ENCODE measurements around the gene PDE4D. TPM values are rescaled to one million over a fixed set of nuclear protein-coding genes. Genes with fewer than 3 reads are reported as not detected.

PDE4D gene
- total and polyA plus RNA-seq, 8 donors = 1.5 to 7.1 (median 3.1) TPM

- H3K4me3 ChIP-seq = no peak overlapping the region
- no peaks in the 10 kb centered on the region for H3K27me3 ChIP-seq
- no peak for ATAC-seq
- H3K36me3 ChIP-seq = no peaks in the 10 kb centered on the region
- no peak overlapping the region for H3K27ac ChIP-seq
- no peak for FAIRE-seq
- no peak for DNase-seq
- no peaks in the 10 kb centered on the region for H3K9me3 ChIP-seq
- TF ChIP-seq CTCF (IDR thresholded peaks at IDR 0.05) = no peak
- intact Hi-C loops (cut with DNase I) = no loop called here
- H3K4me1 ChIP-seq = peaks cover 0 to 12% (median 0%) of the 10 kb centered on the region in 3 donors
Measured at GRCh38 chr5:59208474-59208873, 685.1 kb downstream of the PDE4D start.

- 92 to 96% methylated on average over 1 of the region's 1 CpG for WGBS, 2 donors
- peaks cover 0 to 12% (median 0%) of the 10 kb centered on the region in 3 donors for H3K4me1 ChIP-seq
- FAIRE-seq = peak; percentile 5
Measured at GRCh38 chr5:59207401-59207800, 686.1 kb downstream of the PDE4D start.

GRCh38 chr5:59206132-59206581, 687.4 kb downstream of the PDE4D start:
- peaks cover 0 to 3% (median 0%) of the 10 kb centered on the region in 3 donors for H3K4me1 ChIP-seq
- TF ChIP-seq CTCF (IDR thresholded peaks at IDR 0.05) = no peak
- H3K36me3 ChIP-seq = no peaks in the 10 kb centered on the region
- intact Hi-C loops (cut with DNase I) = no loop called here
- H3K9me3 ChIP-seq = no peaks in the 10 kb centered on the region
- no peak overlapping the region for H3K27ac ChIP-seq
- DNase-seq = no peak
- WGBS, 2 donors = 88 to 92% methylated on average over 1 of the region's 1 CpG
- H3K4me3 ChIP-seq = no peak overlapping the region
- no peaks in the 10 kb centered on the region for H3K27me3 ChIP-seq
- peak in 2 of 4 donors; percentile 22 to 62 for ATAC-seq
- FAIRE-seq = no peak

More at GRCh38 chr5:59207401-59207800, 686.1 kb downstream of the PDE4D start:
- Histone ChIP-seq H3K36me3 (no peaks in the 10 kb centered on the region), H3K27me3 (no peaks in the 10 kb centered on the region), H3K27ac (no peak overlapping the region), H3K4me3 (no peak overlapping the region), H3K9me3 (no peaks in the 10 kb centered on the region)
- intact Hi-C loops (cut with DNase I) = no loop called here
- ATAC-seq (no peak), DNase-seq (no peak)
- no peak for TF ChIP-seq CTCF (IDR thresholded peaks at IDR 0.05)

- no peak for TF ChIP-seq CTCF (IDR thresholded peaks at IDR 0.05)
- WGBS, 2 donors = 80 to 93% methylated on average over 5 of the region's 5 CpGs
- Histone ChIP-seq H3K9me3 (no peaks in the 10 kb centered on the region), H3K36me3 (no peaks in the 10 kb centered on the region), H3K4me1 (peaks cover 0 to 3% (median 0%) of the 10 kb centered on the region in 3 donors), H3K27ac (no peak overlapping the region), H3K4me3 (no peak overlapping the region), H3K27me3 (no peaks in the 10 kb centered on the region)
- no peak for FAIRE-seq
- no peak for DNase-seq
- intact Hi-C loops (cut with DNase I) = no loop called here
- no peak for ATAC-seq
Measured at GRCh38 chr5:59204114-59204897, 689.2 kb downstream of the PDE4D start.

GRCh38 chr5:59199868-59200267, 693.7 kb downstream of the PDE4D start:
- FAIRE-seq (no peak), ATAC-seq (no peak), DNase-seq (no peak)
- WGBS, 2 donors = 68 to 74% methylated on average over 7 of the region's 7 CpGs
- no peaks in the 10 kb centered on the region for H3K36me3 ChIP-seq
- intact Hi-C loops (cut with DNase I) = loop anchor here in 1 of 3 donors (10.0 kb wide), 1 partner anchor 175 kb away; no protein-coding TSS in a partner anchor
- H3K9me3 ChIP-seq = no peaks in the 10 kb centered on the region
- no peaks in the 10 kb centered on the region for H3K27me3 ChIP-seq
- H3K4me3 ChIP-seq = no peak overlapping the region
- TF ChIP-seq CTCF (IDR thresholded peaks at IDR 0.05) = no peak
- H3K27ac ChIP-seq = no peak overlapping the region
- H3K4me1 ChIP-seq = no peaks in the 10 kb centered on the region

Data from pancreas (tissue), 10 donors.